ENCODE results near the gene ZHX3.

ZHX3 gene

DNA sequence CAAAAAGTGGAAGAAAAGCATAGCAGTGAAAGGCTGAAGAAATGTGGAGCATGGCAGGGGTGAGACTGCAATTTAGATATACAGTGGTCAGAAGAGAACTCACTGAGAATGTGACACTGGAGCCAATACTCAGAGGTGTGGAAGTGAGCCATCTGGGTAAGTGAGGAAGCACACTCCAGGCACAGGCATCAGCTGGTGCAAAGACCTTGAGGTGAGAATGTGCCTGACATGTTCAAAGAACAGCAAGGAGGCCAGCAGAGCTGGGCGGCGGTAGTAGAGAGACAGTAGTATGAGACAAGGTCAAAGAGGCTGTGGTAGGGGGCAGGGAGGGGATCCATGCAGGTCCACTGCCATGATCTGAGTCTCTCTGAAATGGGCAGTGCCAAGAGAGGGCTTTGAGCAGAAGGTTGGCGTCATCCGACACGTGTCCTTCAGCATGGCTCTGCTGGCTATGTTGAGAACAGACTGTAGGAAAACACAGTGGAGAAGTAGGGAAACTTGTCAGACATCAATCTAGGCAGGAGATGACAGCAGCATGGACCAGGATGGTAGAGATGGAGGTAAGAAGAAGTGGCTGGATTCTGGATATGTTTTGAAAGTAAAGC is 95.8 kb downstream of the ZHX3 start:
- DNase-seq: no peak

DNA sequence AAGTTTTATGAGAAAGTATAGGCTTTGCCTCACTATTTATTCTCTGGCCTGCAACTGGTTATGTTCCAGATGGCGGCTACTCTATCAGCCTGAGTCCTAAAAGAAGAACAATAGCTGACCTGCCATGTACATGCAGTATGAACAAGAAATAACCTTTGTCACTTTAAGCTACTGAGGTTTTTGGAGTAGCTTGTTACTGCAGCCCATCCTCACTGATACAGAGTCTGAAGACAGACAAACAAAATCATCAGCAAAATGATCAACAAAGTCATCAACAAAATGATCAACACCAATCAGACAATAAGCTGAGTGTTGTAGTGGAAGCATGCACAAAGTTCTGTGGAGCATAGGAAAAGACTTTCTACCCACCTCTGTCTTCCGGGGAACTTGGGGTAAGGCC is 97.7 kb downstream of the ZHX3 start:
- no peak for DNase-seq

DNA sequence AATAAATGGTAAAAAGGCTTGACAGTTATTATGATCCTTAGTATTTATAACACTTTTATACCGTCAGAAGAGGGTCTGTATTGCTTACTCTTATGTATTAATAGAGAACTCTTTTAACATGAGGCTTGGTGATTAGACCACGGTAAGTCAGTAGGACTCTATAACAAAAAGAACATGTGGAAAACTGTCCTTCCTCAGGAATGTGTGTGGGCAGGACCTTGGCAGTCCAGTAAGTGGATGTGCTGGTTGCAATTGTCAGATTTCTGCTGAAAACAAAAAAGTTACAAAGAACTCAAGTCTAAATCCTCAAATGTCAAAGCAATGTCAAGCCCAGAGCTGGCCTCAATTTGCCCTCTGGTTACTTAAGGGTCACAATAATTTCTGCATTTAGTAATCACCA is 99.1 kb downstream of the ZHX3 start:
- DNase-seq: no peak

DNA sequence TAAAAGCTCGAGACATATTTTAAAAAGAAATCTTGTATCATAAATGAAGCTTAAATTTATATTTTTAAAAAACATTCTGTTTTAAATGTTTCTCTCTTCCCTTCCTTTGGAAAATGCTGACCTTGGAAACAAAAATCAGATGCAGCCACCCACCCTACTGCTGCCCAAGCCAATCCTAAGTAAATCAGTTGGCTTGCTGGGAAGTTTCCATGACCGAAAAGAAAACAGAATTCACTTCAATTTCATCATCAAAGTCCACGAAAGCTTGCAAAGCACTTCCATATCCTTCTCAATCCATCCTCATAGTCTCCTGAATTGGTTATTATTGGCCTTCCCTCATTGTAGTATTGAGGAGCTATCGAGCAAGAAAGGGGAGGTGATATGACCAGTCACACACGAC is 100.1 kb downstream of the ZHX3 start:
- DNase-seq: no peak

DNA sequence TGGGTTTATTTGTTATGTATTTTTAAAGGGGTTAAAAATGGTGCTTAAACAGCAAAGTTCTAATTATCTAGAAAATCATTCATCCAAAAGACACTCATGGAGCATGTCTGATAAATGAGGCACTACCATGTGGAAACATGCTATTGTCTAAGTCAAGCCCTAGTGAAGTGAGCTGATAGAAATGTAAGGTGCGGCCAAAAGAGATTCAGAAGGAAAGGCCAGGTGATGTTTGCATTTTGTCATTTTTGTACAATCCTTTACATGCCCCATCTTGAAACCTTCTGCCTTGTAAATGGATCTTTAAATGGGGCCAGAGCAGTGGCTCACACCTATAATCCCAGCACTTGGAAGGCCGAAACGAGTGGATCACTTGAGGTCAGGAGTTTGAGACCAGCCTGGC is 102.9 kb downstream of the ZHX3 start:
- no peak for DNase-seq

DNA sequence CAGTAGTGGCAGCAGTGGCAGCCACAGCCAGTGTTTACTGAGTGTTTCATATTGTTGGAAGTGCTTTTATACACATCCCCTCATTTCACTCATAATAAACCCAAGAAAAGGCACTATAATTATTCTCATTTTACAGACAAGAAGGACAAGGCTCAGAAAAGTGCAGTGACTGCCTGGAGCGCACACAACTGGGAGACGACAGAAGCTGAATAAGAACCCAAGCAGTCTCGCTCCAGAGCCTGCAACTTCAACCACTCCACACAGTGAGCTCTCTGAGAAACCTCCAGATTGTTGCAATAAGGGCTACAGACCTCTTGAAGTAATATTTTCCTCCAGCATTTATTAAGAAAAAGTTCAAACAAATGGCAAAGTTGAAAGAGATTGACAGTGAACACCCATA is 103.3 kb downstream of the ZHX3 start:
- no peak for DNase-seq

DNA sequence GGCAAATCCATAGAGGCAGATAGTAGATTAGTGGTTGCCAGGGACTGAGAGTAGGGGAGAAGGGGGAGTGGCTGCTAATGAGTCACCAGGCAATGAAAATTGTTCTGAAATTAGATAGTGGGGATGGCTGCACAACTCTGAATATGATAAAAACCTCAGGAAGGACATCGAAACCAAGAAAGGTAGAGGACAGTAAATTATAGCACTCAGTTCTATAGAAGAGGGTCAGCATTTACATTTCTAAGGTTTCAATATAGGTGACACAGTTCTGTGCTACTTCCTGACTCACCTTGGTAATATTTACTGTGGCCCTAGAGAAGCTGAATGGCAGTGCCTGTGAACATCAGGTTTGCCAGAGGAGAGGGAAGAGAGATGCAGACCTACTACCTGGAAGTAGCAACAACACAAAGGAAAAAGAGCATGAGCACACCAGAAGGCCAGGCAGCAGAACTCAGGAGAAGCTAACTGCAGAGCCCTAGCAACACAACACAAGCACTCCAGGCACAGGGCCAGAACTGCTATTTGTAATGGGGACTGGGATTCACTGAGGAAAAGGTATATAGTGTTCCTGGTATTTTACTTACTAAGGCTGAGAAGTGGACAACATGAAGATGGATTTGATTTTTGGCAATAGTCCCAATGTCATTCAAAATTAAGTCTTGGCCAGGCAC is 104.2 kb downstream of the ZHX3 start:
- no peak for DNase-seq

DNA sequence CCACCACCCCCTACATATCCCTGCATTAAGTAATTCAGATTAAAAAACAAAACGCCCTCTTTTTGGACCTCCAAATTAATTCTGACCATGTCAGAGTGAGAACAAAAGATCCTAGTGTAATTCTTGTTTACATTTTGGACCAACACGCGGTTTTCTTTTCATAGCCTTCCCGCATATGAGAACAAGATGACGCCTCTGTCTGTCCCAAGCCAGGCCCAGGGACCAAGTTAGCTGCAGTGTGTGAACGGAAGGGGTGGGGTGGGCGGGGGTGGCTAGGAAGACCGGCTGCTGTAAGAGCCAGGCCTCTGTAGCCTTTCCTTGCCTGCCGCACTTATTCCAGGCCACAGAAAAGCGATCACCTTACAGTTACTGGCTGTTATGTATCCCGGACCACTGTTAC is 112.2 kb downstream of the ZHX3 start:
- DNase-seq: no peak

DNA sequence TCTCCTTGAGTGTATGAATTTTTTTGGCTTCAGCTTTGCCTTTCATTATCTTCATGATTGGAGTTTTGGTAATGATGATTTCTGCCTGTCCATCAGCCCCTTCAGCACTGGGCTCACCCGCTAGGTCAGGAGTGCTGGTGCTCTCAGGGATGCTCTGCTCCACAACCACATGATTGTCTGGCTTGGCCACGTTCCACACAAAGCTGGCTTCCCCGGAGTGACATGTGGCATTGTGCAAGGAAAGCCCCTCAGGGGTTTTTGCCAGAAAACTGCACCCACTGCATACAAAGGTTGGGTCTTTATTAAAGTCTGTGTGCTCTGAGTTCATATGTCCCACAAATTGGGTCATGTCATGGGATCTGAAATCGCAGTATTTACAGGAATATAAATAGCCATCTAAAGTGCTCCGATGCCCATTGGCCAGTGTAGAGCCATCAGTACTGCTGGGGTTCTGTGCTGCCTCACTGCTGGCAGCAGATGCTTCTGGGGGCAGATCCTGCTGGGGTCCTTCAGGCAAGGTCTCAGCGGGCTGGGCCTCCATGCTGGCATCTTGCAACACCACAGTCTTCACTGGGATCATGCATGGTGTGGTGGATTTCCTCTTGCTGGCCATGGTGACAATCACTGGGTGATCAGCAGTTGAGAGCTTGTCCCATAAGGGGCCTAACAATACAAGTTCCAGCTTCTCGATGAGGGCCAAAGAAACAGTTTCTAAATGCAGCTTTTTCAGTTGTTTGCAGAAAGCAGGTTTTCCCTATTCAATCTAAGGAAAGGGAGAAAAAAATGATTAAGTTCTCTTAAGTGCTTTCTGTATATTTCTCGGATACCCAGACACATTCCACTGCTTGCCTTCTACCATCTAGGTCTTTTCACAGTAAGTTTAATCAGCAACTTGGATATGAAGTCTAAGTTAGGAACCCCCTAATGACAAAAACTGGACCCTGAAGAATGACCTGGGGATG is 112.9 kb downstream of the ZHX3 start:
- DNase-seq: no peak

DNA sequence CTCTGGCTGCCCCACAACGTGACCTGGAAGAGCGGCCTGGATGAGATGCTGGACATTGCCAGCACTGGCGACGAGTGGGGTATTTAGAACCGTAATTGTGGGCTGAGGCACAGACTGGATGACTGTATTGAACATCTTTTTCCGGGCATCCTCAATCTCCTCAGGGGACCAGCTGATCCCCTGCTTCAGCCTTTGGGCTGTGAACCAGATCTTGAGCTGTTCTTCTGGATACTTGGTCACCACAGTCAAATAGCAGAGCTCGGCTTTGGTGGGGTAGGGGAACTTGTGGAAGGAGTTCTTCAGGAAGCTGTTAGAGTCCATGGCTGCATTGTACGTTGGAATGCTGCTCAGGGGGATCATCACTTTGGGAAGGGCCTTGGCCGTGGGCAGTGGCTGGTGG is 113.9 kb downstream of the ZHX3 start:
- DNase-seq: no peak

DNA sequence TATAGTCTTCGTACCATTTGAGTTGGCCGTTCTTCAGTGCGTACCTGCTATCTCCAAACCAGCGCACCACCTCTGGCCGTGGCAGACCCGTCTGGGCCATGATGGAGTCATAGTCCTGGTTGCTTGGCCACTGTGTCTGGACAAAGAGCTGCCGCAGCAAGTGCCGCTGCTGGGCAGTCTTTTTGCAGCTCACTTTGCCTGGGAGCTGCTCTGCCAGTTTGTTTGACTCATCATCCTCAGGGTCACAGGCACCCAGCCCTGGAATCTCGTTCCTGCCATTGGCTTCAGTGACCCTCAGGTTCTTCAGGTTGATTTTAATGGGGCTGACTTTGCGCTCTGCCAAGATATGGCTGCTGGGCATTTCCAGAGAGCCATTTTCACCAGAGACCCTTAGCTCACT is 115.1 kb downstream of the ZHX3 start:
- no peak for DNase-seq

DNA sequence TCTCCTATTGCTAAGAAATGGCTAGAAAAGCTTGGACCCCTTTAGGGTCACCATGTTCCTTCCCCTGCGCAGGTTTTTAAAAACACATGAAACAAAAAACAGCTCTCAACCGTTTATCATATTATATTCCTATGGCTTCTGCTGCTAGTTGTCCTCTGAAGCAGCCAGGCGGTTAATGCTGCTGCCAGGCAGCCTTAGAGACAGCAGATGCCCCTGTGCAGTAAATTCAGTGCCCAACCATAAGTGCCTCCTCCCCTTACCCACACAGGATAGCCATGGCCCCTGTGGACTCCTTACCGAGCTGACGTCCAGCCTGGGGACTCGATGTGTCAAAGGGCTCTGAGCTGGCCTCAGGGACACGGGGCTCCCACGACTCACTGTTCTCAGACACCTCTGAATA is 115.8 kb downstream of the ZHX3 start:
- DNase-seq: no peak

DNA sequence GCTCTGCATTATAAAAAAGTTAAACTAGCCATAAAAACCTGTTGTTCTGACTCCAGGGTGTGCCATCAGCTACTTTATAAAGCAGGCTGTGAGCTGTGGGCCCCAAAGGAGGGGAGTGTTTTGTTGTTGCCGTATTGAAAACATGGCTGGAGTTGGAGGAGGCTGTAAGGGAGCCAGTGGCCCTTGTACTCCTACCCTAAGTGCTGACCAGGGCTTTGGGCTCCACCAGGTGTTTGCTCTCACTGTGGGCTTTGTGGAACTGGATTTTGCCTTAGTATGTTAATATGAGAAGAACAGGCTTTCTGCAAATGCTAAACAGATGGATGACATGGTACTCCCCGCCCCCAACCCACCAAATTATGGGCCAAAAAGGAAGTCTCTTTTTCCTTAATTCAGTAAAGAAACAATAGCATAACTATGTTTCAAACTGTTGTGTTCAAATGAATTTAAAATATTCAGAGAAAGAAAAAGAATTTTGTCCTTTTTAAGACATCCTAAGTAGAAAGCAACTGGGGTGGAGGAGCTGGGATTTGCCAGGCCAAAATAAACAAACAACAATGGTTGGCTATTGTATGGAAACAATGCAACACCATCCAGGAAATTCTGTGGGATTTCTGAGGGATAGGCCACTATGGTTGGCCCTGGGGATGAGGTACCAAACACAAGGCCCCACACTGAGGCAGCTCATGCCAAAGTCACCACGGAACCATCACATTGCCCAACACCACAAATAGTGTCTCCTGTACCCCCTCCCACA is 116.9 kb downstream of the ZHX3 start:
- no peak for DNase-seq

DNA sequence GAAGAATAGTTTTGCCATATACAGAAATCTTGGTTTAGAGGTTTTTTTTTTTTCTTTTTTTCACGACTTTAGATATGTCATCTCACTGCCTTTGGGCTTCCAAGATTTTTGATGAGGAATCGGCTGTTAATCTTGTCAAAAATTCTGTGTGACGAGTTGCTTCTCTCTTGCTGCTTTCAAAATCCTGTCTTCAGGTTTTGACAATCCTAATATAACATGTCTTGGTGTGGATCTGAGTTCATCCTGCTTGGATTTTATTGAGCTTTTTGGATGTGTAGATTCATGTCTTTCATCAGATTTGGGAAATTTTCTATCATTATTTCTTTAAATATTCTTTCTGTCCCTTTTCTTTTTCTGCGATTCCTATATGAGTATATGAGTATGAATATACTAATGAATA is 119.1 kb downstream of the ZHX3 start:
- DNase-seq: no peak

DNA sequence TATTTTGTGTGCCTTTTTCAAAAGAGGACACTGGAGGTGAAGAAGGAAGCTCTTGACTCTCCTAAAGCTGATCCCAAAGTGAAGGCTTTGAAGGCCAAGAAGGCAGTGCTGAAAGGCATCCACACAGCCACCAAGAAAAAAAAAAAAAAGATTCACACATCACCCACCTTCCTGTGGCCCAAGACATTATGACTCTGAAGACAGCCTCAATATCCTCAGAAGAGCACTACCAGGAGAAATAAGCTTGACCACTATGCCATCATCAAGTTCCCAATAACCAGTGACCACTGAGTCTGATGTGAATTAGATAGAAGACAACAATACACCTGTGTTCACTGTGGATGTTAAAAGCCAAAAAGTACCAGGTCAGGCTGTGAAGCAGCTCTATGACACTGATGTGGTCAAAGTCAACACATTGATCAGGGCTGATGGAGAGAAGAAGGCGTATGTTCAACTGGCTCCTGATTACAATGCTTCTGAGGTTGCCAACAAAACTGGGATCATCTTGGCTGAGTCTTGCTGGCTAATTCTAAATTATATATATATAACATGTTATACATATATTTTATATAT is 120.8 kb downstream of the ZHX3 start:
- DNase-seq: no peak

DNA sequence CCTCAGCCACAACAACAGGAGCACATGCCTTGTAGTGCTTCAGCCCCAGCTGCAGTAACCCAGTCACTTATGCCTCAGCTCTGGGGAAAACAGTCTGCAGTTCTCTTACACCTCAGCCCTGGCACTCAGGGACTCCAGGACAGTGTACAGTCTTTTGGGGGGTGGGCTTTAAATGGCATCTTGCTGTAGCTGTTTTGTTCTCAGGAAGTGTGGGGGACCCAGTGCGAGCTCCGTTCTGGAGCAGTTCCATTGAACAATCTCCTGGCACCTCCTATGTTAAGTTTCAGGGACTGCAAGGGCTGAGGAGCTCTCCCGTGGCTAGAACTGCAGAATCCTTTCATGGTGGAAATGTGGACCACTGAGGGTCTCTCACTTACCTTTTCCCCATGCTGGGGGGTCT is 125.0 kb downstream of the ZHX3 start:
- no peak for DNase-seq

DNA sequence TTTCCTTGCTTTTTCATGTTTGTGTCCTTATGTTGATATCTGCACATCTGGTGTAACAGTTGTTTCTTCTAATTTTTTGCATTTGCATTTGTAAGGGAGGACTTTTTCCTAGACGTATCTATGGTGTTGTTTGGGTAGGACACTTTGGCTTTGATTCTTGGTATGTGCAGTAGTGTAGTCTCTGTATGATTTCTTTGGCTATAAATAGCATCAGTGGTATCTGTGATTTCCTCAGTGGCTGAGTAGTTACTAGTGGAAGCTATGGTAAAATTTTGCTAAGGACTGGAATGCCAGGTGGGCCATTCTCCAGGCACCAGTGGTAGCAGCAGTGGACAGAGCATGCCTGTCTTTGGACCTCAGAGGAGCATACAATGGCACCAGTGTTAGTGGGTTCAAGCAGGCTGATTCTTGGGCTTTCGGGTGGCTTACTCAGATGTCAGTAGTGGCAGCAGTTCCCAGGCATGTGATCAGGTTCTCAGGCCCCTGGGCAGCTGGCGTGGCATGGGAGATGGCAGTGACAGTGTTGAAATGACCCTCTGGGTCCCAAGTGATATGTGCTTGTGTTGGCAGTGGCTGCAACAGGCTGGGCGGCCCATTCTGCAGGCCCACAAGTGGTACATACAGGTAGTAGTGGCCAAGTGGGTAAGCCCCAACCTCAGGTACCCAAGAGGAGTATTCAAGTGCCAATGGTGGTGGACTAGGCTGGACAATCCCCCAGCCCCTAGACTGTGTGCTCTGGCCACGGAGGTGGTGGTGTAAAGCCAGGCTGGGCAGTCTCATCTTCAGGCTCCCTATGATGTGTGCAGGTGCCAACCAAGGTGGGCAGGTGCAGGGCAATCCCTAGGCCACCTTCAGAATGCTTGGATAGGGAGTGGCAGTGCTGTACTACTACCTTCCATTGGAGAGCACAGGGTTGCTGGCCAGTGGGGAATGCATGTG is 125.7 kb downstream of the ZHX3 start:
- no peak for DNase-seq

DNA sequence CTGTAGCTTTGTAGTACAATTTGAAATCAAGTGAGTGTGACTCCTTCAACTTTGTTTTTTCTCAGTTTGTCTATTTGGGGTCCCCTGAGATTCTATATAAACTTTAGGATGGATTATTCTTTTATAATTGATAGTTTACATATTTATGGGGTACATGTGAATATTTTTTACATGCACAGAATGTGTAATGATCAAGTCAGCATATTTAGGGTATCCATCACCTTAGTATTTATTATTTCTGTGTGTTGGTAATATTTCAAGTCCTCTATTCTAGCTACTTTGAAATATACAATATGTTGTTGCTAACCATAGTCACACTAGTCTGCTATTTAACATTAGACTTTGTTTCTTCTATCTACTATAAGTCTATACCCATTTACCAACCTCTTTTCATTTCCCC is 129.9 kb downstream of the ZHX3 start:
- no peak for DNase-seq

DNA sequence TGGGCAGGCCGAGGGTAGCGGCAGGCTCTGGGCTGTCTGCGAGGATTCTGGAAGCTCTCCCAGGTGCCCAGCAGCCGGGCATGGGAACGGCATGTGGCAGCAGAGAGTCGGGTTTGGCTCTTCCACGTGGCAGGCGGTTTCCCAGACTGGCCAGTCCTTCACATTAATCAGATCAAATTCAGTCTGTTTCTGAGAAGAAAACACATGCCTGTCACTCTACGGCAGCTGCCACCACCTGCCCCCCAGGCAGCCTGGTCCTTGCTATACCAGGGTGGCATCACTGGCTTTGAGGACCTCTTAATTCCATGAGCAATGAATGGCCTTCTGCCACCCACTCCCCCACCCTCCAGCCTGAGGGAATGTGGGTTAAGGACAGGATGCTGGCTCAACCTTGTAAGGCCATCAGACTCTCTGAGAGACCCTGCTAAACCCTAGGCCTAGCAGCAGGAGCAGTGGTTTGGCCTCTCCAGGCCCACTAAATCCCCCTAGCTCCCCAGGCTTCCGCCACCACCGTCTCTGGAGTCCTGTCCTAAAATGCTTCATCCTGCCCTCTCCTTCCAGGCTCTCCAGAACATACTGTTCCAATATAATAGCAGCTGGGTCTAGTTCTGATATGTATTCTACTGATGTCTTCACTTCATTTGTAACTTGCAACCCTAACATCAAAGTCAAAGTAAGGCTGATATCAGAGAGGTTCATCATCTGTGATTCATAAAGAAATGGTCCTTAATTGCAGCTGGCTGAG is 132.3 kb downstream of the ZHX3 start:
- no peak for DNase-seq

DNA sequence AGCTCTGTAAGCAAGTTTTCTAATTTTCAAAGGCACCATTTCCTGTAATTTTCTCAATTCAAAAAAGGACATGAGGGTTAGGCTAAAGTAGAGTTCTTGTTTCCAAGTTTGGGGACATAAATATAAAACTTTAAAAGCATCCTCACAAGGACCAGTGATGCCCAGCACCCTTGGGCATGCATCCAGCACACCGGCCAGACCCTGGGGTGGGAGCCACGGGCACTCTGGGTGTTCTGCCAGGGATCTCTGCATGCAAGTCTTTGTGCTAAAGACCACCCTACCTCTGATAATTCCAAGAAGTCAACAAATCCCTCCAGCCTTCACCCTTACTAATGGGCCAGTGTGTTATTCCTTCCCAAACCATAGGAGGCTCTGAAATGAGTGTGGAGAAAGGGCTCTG is 133.7 kb downstream of the ZHX3 start:
- DNase-seq: no peak

DNA sequence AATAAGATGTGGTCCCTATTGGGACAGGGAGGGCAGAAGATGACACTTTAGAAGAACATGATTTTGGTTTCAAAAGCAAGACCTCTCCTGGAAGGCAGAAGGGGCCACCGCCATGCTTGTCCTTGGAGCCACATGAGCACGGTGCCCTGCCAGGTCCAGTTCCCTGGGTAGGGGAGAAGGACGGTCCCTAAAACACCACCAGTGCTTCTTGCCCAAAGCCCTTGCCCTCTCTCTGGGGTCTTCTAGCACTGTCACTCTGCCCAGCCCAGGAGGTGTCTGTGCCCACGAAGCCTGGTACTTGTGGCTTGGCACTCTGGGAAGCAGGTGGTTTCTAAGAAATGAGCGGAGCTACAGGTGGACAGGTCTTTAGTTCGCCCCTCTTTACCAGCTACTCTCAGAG is 134.1 kb downstream of the ZHX3 start:
- no peak for DNase-seq

All from CD4-positive, alpha-beta T cell treated with Interferon alpha-2 for 1 hour (primary cell).